ENCODE measurements around the gene EPHB1.

Gene EPHB1

DNA sequence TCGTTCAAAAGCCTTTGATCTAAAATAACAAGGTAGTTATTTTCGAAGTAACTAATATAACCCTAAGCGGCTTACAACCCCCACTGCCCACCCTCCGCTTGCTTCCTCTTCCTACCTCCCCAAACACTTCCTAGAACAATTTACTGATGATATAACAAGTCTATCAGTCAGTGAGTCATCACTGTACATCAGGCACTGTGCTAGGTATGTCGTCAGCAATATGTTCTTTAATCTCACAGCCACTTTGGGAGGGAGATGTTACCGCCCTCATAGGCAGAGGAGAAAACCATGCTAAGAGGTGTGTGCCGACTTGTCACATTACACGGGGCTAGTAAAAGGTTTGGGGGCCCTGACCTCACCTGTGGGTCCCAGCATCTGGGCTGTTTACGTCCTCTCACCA lies 381.8 kb downstream of the EPHB1 start:
- Histone ChIP-seq H3K27ac (ENCODE audit: low read length, poor library complexity, severe bottlenecking) (no peak overlapping the region), H3K79me1 (replicated peaks; ENCODE audit: low read length, poor library complexity, severe bottlenecking) (no peaks in the 10 kb centered on the region), H3K4me1 (ENCODE audit: control insufficient read depth, insufficient read depth, low read depth, low read length) (no peaks in the 10 kb centered on the region), H3K27me3 (ENCODE audit: control insufficient read depth in 1 of 2, insufficient read depth in 1 of 2, low read length in 2 of 2) (no peaks in the 10 kb centered on the region), H3K9me3 (ENCODE audit: control insufficient read depth, low read length) (peaks cover 2% of the 10 kb centered on the region), H4K8ac (ENCODE audit: low read length) (no peak overlapping the region), H3K4me2 (ENCODE audit: low read length, poor library complexity, severe bottlenecking) (no peak overlapping the region), H4K91ac (ENCODE audit: low read length) (no peak overlapping the region), H3K23ac (ENCODE audit: low read length in 2 of 2) (no peak overlapping the region), H3K14ac (ENCODE audit: low read length in 2 of 2) (no peak overlapping the region), H2BK5ac (ENCODE audit: low read depth, low read length, poor library complexity, severe bottlenecking) (no peak overlapping the region), H3K18ac (ENCODE audit: low read depth in 1 of 2, low read length in 2 of 2) (no peak overlapping the region), H3K9ac (ENCODE audit: low read length) (no peak overlapping the region), H3K4ac (ENCODE audit: low read depth in 1 of 2, low read length in 2 of 2) (no peak overlapping the region), H3K36me3 (ENCODE audit: control insufficient read depth in 1 of 2, insufficient read depth in 2 of 2, low read depth in 1 of 2, low read length in 2 of 2) (no peaks in the 10 kb centered on the region), H2AFZ (ENCODE audit: low read depth, low read length) (no peak overlapping the region), H2AK5ac (ENCODE audit: low read length, severe bottlenecking) (no peak overlapping the region), H2BK15ac (ENCODE audit: low read depth, poor library complexity, severe bottlenecking) (no peak overlapping the region), H3K4me3 (ENCODE audit: insufficient read depth in 1 of 2, low read depth in 1 of 2, low read length in 2 of 2) (no peak overlapping the region), H2BK12ac (ENCODE audit: low read length in 2 of 2) (no peak overlapping the region), H2BK120ac (ENCODE audit: low read depth, low read length) (no peak overlapping the region)
- DNase-seq, result no peak
- 88% methylated on average over 9 of the region's 9 CpGs for WGBS

- H2BK15ac ChIP-seq (ENCODE audit: low read depth, poor library complexity, severe bottlenecking), result no peak overlapping the region
- no peak overlapping the region for H3K4me3 ChIP-seq (ENCODE audit: insufficient read depth in 1 of 2, low read depth in 1 of 2, low read length in 2 of 2)
- no peaks in the 10 kb centered on the region for H3K79me1 ChIP-seq (replicated peaks; ENCODE audit: low read length, poor library complexity, severe bottlenecking)
- no peak overlapping the region for H4K91ac ChIP-seq (ENCODE audit: low read length)
- no peak for DNase-seq
- 40% methylated on average over 1 of the region's 2 CpGs for WGBS
- no peak overlapping the region for H3K4me2 ChIP-seq (ENCODE audit: low read length, poor library complexity, severe bottlenecking)
- no peak overlapping the region for H4K8ac ChIP-seq (ENCODE audit: low read length)
- no peak overlapping the region for H3K18ac ChIP-seq (ENCODE audit: low read depth in 1 of 2, low read length in 2 of 2)
- H3K9ac ChIP-seq (ENCODE audit: low read length), result no peak overlapping the region
- H2AK5ac ChIP-seq (ENCODE audit: low read length, severe bottlenecking), result no peak overlapping the region
- H2BK120ac ChIP-seq (ENCODE audit: low read depth, low read length), result no peak overlapping the region
- no peaks in the 10 kb centered on the region for H3K9me3 ChIP-seq (ENCODE audit: control insufficient read depth, low read length)
- no peak overlapping the region for H2AFZ ChIP-seq (ENCODE audit: low read depth, low read length)
- no peak overlapping the region for H2BK12ac ChIP-seq (ENCODE audit: low read length in 2 of 2)
- no peak overlapping the region for H3K23ac ChIP-seq (ENCODE audit: low read length in 2 of 2)
- no peaks in the 10 kb centered on the region for H3K36me3 ChIP-seq (ENCODE audit: control insufficient read depth in 1 of 2, insufficient read depth in 2 of 2, low read depth in 1 of 2, low read length in 2 of 2)
- H3K4me1 ChIP-seq (ENCODE audit: control insufficient read depth, insufficient read depth, low read depth, low read length), result no peaks in the 10 kb centered on the region
- H2BK5ac ChIP-seq (ENCODE audit: low read depth, low read length, poor library complexity, severe bottlenecking), result no peak overlapping the region
- H3K27ac ChIP-seq (ENCODE audit: low read length, poor library complexity, severe bottlenecking), result no peak overlapping the region
- no peaks in the 10 kb centered on the region for H3K27me3 ChIP-seq (ENCODE audit: control insufficient read depth in 1 of 2, insufficient read depth in 1 of 2, low read length in 2 of 2)
- H3K4ac ChIP-seq (ENCODE audit: low read depth in 1 of 2, low read length in 2 of 2), result no peak overlapping the region
- H3K14ac ChIP-seq (ENCODE audit: low read length in 2 of 2), result no peak overlapping the region
These were observed 383.5 kb downstream of the EPHB1 start for GRCh38 chr3:135178566-135178965.

DNA sequence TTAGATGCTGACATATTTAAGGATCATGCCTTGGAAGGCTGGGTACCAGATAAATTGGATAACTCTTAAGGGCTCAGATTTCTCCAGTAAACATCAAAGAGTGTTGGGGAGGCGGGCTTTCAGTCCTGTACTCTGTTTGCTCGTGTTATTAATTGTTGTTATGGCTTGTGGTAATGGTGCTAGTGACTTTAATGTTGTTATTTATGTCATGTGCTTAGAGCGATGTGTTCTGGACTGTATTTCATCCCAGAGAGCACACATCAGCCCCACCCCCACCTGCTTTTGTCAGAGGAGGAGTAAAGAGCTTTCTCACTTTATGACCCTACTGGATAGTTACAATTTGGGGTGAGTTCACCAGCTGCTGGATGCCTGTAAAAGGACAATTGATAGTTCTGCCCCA lies 386.3 kb downstream of the EPHB1 start:
- Histone ChIP-seq H3K36me3 (ENCODE audit: control insufficient read depth in 1 of 2, insufficient read depth in 2 of 2, low read depth in 1 of 2, low read length in 2 of 2) (no peaks in the 10 kb centered on the region), H3K4ac (ENCODE audit: low read depth in 1 of 2, low read length in 2 of 2) (no peak overlapping the region), H2AFZ (ENCODE audit: low read depth, low read length) (no peak overlapping the region), H3K23ac (ENCODE audit: low read length in 2 of 2) (no peak overlapping the region), H3K4me1 (ENCODE audit: control insufficient read depth, insufficient read depth, low read depth, low read length) (no peaks in the 10 kb centered on the region), H3K4me3 (ENCODE audit: insufficient read depth in 1 of 2, low read depth in 1 of 2, low read length in 2 of 2) (no peak overlapping the region), H2BK12ac (ENCODE audit: low read length in 2 of 2) (no peak overlapping the region), H3K79me1 (replicated peaks; ENCODE audit: low read length, poor library complexity, severe bottlenecking) (no peaks in the 10 kb centered on the region), H3K14ac (ENCODE audit: low read length in 2 of 2) (no peak overlapping the region), H3K18ac (ENCODE audit: low read depth in 1 of 2, low read length in 2 of 2) (no peak overlapping the region), H3K4me2 (ENCODE audit: low read length, poor library complexity, severe bottlenecking) (no peak overlapping the region), H3K27ac (ENCODE audit: low read length, poor library complexity, severe bottlenecking) (no peak overlapping the region), H3K27me3 (ENCODE audit: control insufficient read depth in 1 of 2, insufficient read depth in 1 of 2, low read length in 2 of 2) (no peaks in the 10 kb centered on the region), H2BK120ac (ENCODE audit: low read depth, low read length) (no peak overlapping the region), H4K8ac (ENCODE audit: low read length) (no peak overlapping the region), H2BK15ac (ENCODE audit: low read depth, poor library complexity, severe bottlenecking) (no peak overlapping the region), H3K9ac (ENCODE audit: low read length) (no peak overlapping the region), H4K91ac (ENCODE audit: low read length) (no peak overlapping the region), H2AK5ac (ENCODE audit: low read length, severe bottlenecking) (no peak overlapping the region), H3K9me3 (ENCODE audit: control insufficient read depth, low read length) (no peaks in the 10 kb centered on the region), H2BK5ac (ENCODE audit: low read depth, low read length, poor library complexity, severe bottlenecking) (no peak overlapping the region)
- WGBS, result 80% methylated on average over 1 of the region's 3 CpGs
- no peak for DNase-seq

GRCh38 chr3:135182364-135182998 lies 387.4 kb downstream of the EPHB1 start:
- no peak overlapping the region for H3K9ac ChIP-seq (ENCODE audit: low read length)
- no peak overlapping the region for H2AK5ac ChIP-seq (ENCODE audit: low read length, severe bottlenecking)
- H2BK12ac ChIP-seq (ENCODE audit: low read length in 2 of 2), result no peak overlapping the region
- H3K4ac ChIP-seq (ENCODE audit: low read depth in 1 of 2, low read length in 2 of 2), result no peak overlapping the region
- H2BK120ac ChIP-seq (ENCODE audit: low read depth, low read length), result no peak overlapping the region
- H4K8ac ChIP-seq (ENCODE audit: low read length), result no peak overlapping the region
- no peak overlapping the region for H2AFZ ChIP-seq (ENCODE audit: low read depth, low read length)
- no peak overlapping the region for H3K27ac ChIP-seq (ENCODE audit: low read length, poor library complexity, severe bottlenecking)
- H3K4me1 ChIP-seq (ENCODE audit: control insufficient read depth, insufficient read depth, low read depth, low read length), result no peaks in the 10 kb centered on the region
- no peak overlapping the region for H3K23ac ChIP-seq (ENCODE audit: low read length in 2 of 2)
- H3K9me3 ChIP-seq (ENCODE audit: control insufficient read depth, low read length), result no peaks in the 10 kb centered on the region
- 29% methylated on average over 3 of the region's 3 CpGs for WGBS
- no peaks in the 10 kb centered on the region for H3K79me1 ChIP-seq (replicated peaks; ENCODE audit: low read length, poor library complexity, severe bottlenecking)
- H3K18ac ChIP-seq (ENCODE audit: low read depth in 1 of 2, low read length in 2 of 2), result no peak overlapping the region
- H3K4me3 ChIP-seq (ENCODE audit: insufficient read depth in 1 of 2, low read depth in 1 of 2, low read length in 2 of 2), result no peak overlapping the region
- H4K91ac ChIP-seq (ENCODE audit: low read length), result no peak overlapping the region
- no peak overlapping the region for H2BK15ac ChIP-seq (ENCODE audit: low read depth, poor library complexity, severe bottlenecking)
- H3K36me3 ChIP-seq (ENCODE audit: control insufficient read depth in 1 of 2, insufficient read depth in 2 of 2, low read depth in 1 of 2, low read length in 2 of 2), result no peaks in the 10 kb centered on the region
- no peaks in the 10 kb centered on the region for H3K27me3 ChIP-seq (ENCODE audit: control insufficient read depth in 1 of 2, insufficient read depth in 1 of 2, low read length in 2 of 2)
- H2BK5ac ChIP-seq (ENCODE audit: low read depth, low read length, poor library complexity, severe bottlenecking), result no peak overlapping the region
- DNase-seq, result no peak
- H3K4me2 ChIP-seq (ENCODE audit: low read length, poor library complexity, severe bottlenecking), result no peak overlapping the region
- no peak overlapping the region for H3K14ac ChIP-seq (ENCODE audit: low read length in 2 of 2)
